DND-41 (cell line): ENCODE data around the gene TGM5.

ENCODE experiments used
- EZH2 ChIP-seq: IDR thresholded peaks from 3 replicates; pipeline ENCODE4 v1.6.1; 2012; ENCODE audit warnings: borderline replicate concordance, low read depth, mild to moderate bottlenecking, moderate library complexity, low read length, inconsistent platforms; ENCODE audit not compliant: severe bottlenecking
- TF ChIP-seq, protein P1 (sequence below): IDR thresholded peaks from 2 replicates; pipeline ENCODE4 v1.5.1; 2012; ENCODE audit warnings: borderline replicate concordance, low read length, moderate library complexity, mild to moderate bottlenecking; ENCODE audit not compliant: poor library complexity, severe bottlenecking; ENCODE audit errors: extremely low read depth

DNA sequence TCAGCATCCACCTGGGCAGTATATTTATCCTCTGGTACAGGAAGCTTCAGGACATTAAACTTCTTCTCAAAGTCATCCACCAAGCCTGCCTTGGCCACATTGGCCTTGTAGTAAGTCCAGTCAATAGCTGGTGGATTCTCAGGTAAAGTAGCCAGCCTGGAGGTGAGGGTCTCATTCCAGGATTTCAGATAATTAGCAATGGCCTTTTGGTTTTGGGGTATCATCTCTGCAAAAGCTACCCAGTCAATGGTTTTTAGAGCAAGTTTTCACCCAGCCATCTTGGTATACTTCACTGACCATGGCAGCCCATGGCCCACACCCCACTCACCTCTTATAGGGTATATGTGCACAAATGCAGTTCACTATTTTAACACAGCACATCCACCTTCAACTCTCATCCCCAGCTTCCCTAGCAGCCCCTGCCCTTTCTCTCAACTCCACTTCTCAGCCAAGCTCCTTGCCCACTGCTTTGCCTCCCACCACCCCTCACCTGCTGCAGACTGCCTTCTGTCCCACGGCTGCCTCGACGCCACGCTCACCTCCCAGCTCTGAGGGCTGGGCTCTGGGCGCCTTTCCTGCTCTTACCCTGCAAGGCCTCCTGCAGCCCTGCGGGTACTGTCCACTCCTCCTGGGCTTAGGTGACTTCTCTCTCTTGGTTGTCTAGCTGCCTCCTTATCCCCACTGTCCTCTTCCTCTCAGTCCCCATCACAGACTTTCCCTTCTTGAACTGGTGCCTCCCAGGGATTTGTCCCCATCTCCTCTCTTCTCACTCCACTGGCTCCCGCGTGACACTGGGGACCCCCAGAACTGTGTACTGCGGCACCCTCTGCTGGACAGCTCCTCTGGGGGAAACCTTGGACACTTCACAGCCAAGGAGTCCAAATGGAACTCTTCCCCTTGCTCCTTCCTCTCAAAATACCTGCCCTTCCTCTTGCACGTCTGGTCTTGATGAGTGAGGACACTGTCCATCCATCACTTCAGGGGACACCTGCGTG, 1.7 kb upstream of the TGM5 start:
- TF ChIP-seq EZH2: no peak
- TF ChIP-seq, protein P1, sequence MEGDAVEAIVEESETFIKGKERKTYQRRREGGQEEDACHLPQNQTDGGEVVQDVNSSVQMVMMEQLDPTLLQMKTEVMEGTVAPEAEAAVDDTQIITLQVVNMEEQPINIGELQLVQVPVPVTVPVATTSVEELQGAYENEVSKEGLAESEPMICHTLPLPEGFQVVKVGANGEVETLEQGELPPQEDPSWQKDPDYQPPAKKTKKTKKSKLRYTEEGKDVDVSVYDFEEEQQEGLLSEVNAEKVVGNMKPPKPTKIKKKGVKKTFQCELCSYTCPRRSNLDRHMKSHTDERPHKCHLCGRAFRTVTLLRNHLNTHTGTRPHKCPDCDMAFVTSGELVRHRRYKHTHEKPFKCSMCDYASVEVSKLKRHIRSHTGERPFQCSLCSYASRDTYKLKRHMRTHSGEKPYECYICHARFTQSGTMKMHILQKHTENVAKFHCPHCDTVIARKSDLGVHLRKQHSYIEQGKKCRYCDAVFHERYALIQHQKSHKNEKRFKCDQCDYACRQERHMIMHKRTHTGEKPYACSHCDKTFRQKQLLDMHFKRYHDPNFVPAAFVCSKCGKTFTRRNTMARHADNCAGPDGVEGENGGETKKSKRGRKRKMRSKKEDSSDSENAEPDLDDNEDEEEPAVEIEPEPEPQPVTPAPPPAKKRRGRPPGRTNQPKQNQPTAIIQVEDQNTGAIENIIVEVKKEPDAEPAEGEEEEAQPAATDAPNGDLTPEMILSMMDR: peak; percentile 54
